ENCODE measurements around the gene ELP4. TPM values are rescaled to one million over a fixed set of nuclear protein-coding genes. Genes with fewer than 3 reads are reported as not detected.

The ELP4 gene
- total RNA-seq, 1 experiment from 2014 or later, result 15.2 TPM

- no peaks in the 10 kb centered on the region for H3K4me1 ChIP-seq (ENCODE audit: insufficient read depth, low read length)
These were observed 298.5 kb downstream of the ELP4 start for GRCh38 chr11:31807799-31808667.

More at GRCh38 chr11:31807799-31808667, 298.5 kb downstream of the ELP4 start:
- H3K9ac ChIP-seq (ENCODE audit: extremely low read depth, insufficient read length, low read length), result no peak overlapping the region
- no peak overlapping the region for H3K14ac ChIP-seq (ENCODE audit: insufficient read depth, low read length)
- Mint-ChIP-seq H3K27ac (no peak overlapping the region), H3K9me3 (peaks cover 0 to 2% of the 10 kb centered on the region in 2 experiments; a peak in 4 of 5 replicates), H3K36me3 (ENCODE audit: insufficient read depth in 1 of 3, low read depth in 3 of 3) (no peaks in the 10 kb centered on the region; a peak in 1 of 7 replicates), H3K4me3 (peak overlapping the region in 1 of 2 experiments; percentile 78; a peak in 2 of 5 replicates), H3K27me3 (ENCODE audit: low read depth) (peaks cover 99% of the 10 kb centered on the region), H3K4me1 (peaks cover 47 to 70% of the 10 kb centered on the region in 2 experiments)
- H2AK5ac ChIP-seq (ENCODE audit: insufficient read length, low read length), result no peak overlapping the region
- peak overlapping the region; percentile 27 for H3K4me2 ChIP-seq (ENCODE audit: insufficient read depth, insufficient read length, low read length)
- no peak for DNase-seq
- TF ChIP-seq CTCF (conservative IDR thresholded peaks at IDR 0.05), result no peak
- no peak overlapping the region for H2BK12ac ChIP-seq (ENCODE audit: insufficient read length, low read depth, low read length)
- H3K27me3 ChIP-seq (ENCODE audit: insufficient read depth, low read length), result peaks cover 90% of the 10 kb centered on the region
- no peak overlapping the region for H3K23ac ChIP-seq (ENCODE audit: insufficient read length, low read depth, low read length)
- no peak overlapping the region for H4K5ac ChIP-seq (ENCODE audit: insufficient read length, low read depth, low read length)
- peaks cover 32% of the 10 kb centered on the region for H3K23me2 ChIP-seq (ENCODE audit: insufficient read length, low read depth, low read length, poor library complexity, severe bottlenecking)
- no peak overlapping the region for H4K91ac ChIP-seq (ENCODE audit: insufficient read length, low read depth, low read length)
- H3K9me3 ChIP-seq (ENCODE audit: control insufficient read depth, low read depth, low read length), result no peaks in the 10 kb centered on the region
- WGBS (ENCODE audit: extremely low coverage, insufficient read length, low lambda C conversion rate), result no CpG with 5 or more reads among the region's 9 CpGs
- no peak overlapping the region for H3K4ac ChIP-seq (ENCODE audit: low read depth, low read length)
- H3K56ac ChIP-seq (ENCODE audit: insufficient read length, low read depth, low read length), result no peak overlapping the region
- H4K20me1 ChIP-seq (ENCODE audit: control insufficient read depth, insufficient read depth, insufficient read length), result peaks cover 3% of the 10 kb centered on the region
- no peaks in the 10 kb centered on the region for H3K79me1 ChIP-seq (ENCODE audit: insufficient read depth, low read depth, low read length, poor library complexity, severe bottlenecking)
- H2BK15ac ChIP-seq (ENCODE audit: low read depth, low read length), result no peak overlapping the region
- H2AFZ ChIP-seq (ENCODE audit: low read length), result no peak overlapping the region
- H3K27ac ChIP-seq (ENCODE audit: insufficient read length, low read depth, low read length), result no peak overlapping the region
- no peak overlapping the region for H3T11ph ChIP-seq (ENCODE audit: low read length)
- no peak overlapping the region for H4K8ac ChIP-seq (replicated peaks; ENCODE audit: insufficient read length, low read depth, low read length)
- no peak overlapping the region for H3K18ac ChIP-seq (ENCODE audit: insufficient read length, low read depth, low read length)
- no peak overlapping the region for H2BK5ac ChIP-seq (ENCODE audit: insufficient read length, low read length)
- no peak overlapping the region for H2BK20ac ChIP-seq (ENCODE audit: low read depth, low read length, poor library complexity, severe bottlenecking)
- no peaks in the 10 kb centered on the region for H3K79me2 ChIP-seq (ENCODE audit: insufficient read depth, low read length)
- H2BK120ac ChIP-seq (ENCODE audit: low read depth, low read length, poor library complexity, severe bottlenecking), result no peak overlapping the region

Measured in H9 (cell line).